Memory B cell (primary cell): ENCODE results near the gene CDT1.

Experiments used
- ATAC-seq: fragments of 150-1000 bp; cut with Tn5 transposase; 2 replicates; pipeline ENCODE4 v1.10.0; 2021; ENCODE audit warnings: low read depth, mild to moderate bottlenecking, moderate library complexity
- DNase-seq, 2 donors: peaks; one replicate each; pipeline ENCODE4 v3.0.0; 2022; ENCODE audit warnings: low spot score in 2 of 2
- H3K27ac Mint-ChIP-seq: one replicate; pipeline ENCODE4 v1.8.0; 2022; ENCODE audit warnings: mild to moderate bottlenecking, moderate library complexity, mixed read lengths
- H3K27me3 Mint-ChIP-seq: one replicate; pipeline ENCODE4 v1.8.0; 2022; ENCODE audit warnings: mixed read lengths
- H3K36me3 Mint-ChIP-seq: one replicate; pipeline ENCODE4 v1.8.0; 2022; ENCODE audit warnings: mild to moderate bottlenecking, mixed read lengths
- H3K4me1 Mint-ChIP-seq: one replicate; pipeline ENCODE4 v1.8.0; 2022; ENCODE audit warnings: mixed read lengths
- H3K4me3 Mint-ChIP-seq: one replicate; pipeline ENCODE4 v1.8.0; 2022; ENCODE audit warnings: mild to moderate bottlenecking, moderate library complexity, mixed read lengths
- H3K9me3 Mint-ChIP-seq: one replicate; pipeline ENCODE4 v1.8.0; 2022; ENCODE audit warnings: mixed read lengths

CDT1 gene

GRCh38 chr16:88773812-88774291 is 29.7 kb upstream of the CDT1 start:
- no peak for DNase-seq
- no peak for ATAC-seq
- peaks cover 14% of the 10 kb centered on the region for H3K4me1 Mint-ChIP-seq
- H3K36me3 Mint-ChIP-seq = no peaks in the 10 kb centered on the region
- H3K9me3 Mint-ChIP-seq = no peaks in the 10 kb centered on the region
- no peak overlapping the region for H3K4me3 Mint-ChIP-seq
- H3K27ac Mint-ChIP-seq = no peak overlapping the region
- H3K27me3 Mint-ChIP-seq = no peaks in the 10 kb centered on the region

GRCh38 chr16:88774544-88775393 is 28.8 kb upstream of the CDT1 start:
- peaks cover 7% of the 10 kb centered on the region for H3K4me1 Mint-ChIP-seq
- H3K36me3 Mint-ChIP-seq = no peaks in the 10 kb centered on the region
- no peaks in the 10 kb centered on the region for H3K27me3 Mint-ChIP-seq
- no peak overlapping the region for H3K4me3 Mint-ChIP-seq
- DNase-seq (no peak), ATAC-seq (no peak)
- no peak overlapping the region for H3K27ac Mint-ChIP-seq
- no peaks in the 10 kb centered on the region for H3K9me3 Mint-ChIP-seq

DNA sequence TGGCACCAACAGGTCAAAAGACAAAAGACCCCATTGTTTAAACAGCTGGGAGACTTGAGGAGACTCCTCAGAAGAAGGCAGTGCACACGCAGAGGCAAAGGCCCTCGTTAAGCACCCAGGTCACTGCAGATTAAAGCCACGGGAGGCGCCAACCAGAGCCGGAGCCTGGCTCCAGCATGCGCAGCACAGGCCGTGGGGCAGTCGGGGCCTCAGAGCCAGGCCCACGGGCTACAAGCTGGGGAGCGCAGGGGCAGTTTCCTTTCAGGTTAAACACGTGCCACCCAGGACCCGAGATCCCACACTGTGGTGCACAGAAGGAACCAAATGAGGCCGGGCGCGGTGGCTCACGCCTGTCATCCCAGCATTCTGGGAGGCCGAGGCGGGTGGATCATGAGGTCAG is 27.8 kb upstream of the CDT1 start:
- Mint-ChIP-seq H3K36me3 (no peaks in the 10 kb centered on the region), H3K27me3 (no peaks in the 10 kb centered on the region), H3K4me1 (peaks cover 7% of the 10 kb centered on the region), H3K9me3 (no peaks in the 10 kb centered on the region), H3K4me3 (no peak overlapping the region), H3K27ac (no peak overlapping the region)
- no peak for ATAC-seq
- DNase-seq = no peak

DNA sequence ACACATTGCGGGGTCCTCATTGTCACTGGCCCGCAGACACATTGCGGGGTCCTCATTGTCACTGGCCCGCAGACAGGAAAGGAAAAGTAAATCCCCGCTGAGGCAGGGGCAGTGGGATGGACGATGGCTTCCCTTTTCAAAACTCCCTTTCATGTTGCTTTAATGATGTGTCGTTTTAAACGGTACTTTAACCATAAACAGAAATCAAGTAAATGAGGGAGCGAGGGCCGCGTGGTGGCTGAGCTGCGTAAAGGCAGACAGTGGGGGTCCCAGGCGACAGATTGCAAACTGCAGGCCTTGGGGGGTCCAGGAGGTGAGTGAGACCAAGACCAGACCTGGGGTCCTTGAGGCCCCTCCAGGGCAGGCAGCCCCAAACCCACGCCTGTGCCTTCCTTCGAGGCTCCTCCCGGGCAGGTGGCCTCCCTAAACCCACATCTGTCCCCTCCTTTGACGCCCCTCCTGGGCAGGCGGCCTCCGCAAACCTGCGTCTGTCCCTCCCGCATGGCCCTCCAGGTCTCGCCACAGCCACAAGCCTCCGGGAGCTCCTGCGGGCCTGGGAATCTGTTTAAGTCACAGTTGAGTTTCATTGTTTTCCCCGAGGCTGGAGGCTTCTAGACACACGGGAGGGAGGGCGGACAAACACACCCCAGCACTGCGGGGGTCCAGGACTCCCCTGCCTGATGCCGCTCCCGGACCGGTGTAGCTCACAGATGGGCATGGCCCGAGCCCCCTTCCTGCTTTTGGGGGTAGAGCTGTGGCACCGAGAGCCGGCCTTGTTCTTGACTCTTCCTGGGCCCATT is 25.9 kb upstream of the CDT1 start:
- DNase-seq (no peak), ATAC-seq (no peak)
- H3K27me3 Mint-ChIP-seq = no peaks in the 10 kb centered on the region
- no peak overlapping the region for H3K4me3 Mint-ChIP-seq
- H3K27ac Mint-ChIP-seq = no peak overlapping the region
- H3K9me3 Mint-ChIP-seq = no peaks in the 10 kb centered on the region
- H3K36me3 Mint-ChIP-seq = no peaks in the 10 kb centered on the region
- H3K4me1 Mint-ChIP-seq = peaks cover 24% of the 10 kb centered on the region

GRCh38 chr16:88778271-88778525 is 25.4 kb upstream of the CDT1 start:
- Mint-ChIP-seq H3K27me3 (no peaks in the 10 kb centered on the region), H3K27ac (peak overlapping the region; percentile 28), H3K4me3 (no peak overlapping the region), H3K36me3 (no peaks in the 10 kb centered on the region), H3K9me3 (no peaks in the 10 kb centered on the region), H3K4me1 (peaks cover 29% of the 10 kb centered on the region)
- DNase-seq = no peak
- ATAC-seq = no peak

DNA sequence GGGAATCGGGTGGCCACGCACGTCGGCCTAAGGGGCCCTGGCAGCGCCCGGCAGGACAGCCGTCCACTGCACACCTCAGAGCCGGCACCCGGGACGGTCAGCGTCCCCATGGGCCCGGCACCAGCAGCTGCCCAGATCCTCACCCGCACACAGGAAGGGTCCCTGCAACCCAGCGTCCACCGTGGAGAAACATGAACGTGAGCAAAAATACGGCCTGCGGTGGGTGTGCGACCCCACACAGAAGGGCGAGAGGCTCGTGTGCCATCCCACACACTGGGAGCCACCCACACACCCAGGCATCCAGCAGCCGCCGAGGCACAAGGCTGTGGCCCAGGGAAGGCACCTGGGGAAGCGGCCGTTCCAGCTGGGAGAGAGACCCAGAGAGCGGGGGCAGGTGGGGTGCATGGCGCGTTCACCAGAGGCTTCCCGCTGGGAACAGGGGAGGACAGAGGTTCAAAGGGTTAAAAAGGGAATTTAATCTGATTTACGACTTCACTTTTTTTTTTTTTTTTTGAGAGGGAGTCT is 25.0 kb upstream of the CDT1 start:
- Mint-ChIP-seq H3K27ac (peak overlapping the region; percentile 28), H3K4me1 (peaks cover 33% of the 10 kb centered on the region), H3K9me3 (no peaks in the 10 kb centered on the region)

DNA sequence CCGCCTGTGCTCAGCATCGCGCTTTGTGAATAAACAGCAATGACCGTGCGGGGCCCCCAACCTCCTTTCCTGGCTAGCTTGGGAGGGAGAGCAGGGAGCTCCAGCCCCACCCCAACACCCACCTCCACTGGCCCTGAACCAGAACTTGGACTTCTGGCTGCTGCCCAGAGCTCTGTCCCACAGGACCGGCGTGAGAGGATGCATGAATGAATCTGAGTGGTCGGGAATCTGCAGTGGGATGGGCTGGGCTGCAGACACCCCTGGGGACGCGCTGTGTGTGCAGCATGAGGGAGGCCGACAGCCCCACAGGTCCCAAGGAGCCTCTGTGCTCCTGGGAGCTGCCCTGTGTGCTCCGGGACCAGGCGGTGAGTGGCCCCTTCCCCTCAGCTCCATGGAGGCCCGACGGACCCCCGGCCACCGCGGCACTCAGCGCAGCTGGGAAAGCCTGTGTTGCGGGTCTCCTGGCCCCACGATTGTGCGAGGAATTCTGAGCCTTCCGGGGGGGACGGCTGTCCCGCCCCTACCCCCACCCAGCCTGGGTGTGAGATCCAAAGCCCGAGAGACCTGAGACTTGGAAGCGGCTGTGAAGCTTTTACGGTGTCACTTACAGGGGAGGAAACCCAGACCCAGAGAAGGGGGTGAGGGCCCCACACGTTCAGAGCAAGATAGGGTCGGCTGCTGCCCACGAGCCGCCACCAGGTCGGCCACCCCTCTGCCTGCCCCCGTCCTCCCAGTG is 24.0 kb upstream of the CDT1 start:
- Mint-ChIP-seq H3K27me3 (no peaks in the 10 kb centered on the region), H3K27ac (no peak overlapping the region), H3K4me1 (peaks cover 34% of the 10 kb centered on the region), H3K9me3 (no peaks in the 10 kb centered on the region), H3K36me3 (no peaks in the 10 kb centered on the region), H3K4me3 (no peak overlapping the region)
- DNase-seq = no peak
- ATAC-seq = no peak

More for the DNA sequence above, 25.0 kb upstream of the CDT1 start:
- no peaks in the 10 kb centered on the region for H3K36me3 Mint-ChIP-seq
- ATAC-seq (no peak), DNase-seq (no peak)
- H3K27me3 Mint-ChIP-seq = no peaks in the 10 kb centered on the region
- no peak overlapping the region for H3K4me3 Mint-ChIP-seq

GRCh38 chr16:88780142-88781062 is 23.2 kb upstream of the CDT1 start:
- no peaks in the 10 kb centered on the region for H3K36me3 Mint-ChIP-seq
- H3K9me3 Mint-ChIP-seq = no peaks in the 10 kb centered on the region
- DNase-seq (no peak), ATAC-seq (no peak)
- H3K27me3 Mint-ChIP-seq = no peaks in the 10 kb centered on the region
- peaks cover 30% of the 10 kb centered on the region for H3K4me1 Mint-ChIP-seq
- H3K27ac Mint-ChIP-seq = peak overlapping the region; percentile 67
- H3K4me3 Mint-ChIP-seq = peak overlapping the region; percentile 75

GRCh38 chr16:88781140-88782077 is 22.2 kb upstream of the CDT1 start:
- H3K9me3 Mint-ChIP-seq = no peaks in the 10 kb centered on the region
- H3K4me3 Mint-ChIP-seq = peak overlapping the region; percentile 75

DNA sequence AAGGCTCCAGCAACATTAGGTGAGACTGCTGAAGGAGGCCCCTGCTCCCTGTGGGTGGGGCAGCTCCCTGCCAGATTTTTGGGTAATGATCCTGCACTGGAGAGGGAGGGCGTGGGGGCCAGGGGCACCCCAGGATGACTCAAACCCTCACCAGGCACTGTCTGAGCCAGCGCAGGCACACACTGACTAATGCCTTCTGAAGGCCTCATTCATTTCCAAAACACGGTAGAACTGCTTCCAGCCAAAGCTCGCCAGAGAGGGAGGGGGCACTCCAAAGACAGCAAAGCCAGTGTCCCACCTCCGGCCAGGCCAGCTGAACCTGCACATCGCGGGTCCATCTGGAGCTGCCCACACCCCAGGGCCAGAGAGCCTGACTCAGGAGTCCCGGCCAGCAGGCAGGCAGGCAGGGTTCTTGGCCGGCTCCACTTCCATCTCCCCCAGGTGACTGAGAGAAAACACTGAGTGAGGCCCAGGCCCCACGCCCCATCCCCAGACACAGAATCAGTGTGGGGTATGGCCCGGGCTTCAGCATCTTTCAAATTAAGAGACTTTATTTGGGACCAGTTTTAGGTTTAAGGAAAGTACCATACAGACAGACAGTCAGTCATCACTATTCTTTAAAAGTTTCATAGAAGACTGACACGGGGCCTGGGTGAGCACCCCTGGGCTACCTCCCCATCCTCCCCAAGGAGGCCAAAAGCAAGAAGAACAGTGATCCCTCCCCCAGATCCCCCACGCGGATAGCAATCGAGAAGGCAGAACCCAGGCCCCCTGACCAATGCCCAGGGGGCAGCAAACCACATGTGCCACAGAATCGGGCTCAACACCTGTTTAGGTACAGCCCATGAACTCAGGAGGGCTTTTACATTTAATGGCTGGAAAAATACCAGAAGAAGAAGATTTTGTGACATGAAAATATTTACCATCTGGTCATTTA is 20.9 kb upstream of the CDT1 start:
- Mint-ChIP-seq H3K27ac (peak overlapping the region; percentile 67), H3K36me3 (no peaks in the 10 kb centered on the region), H3K9me3 (no peaks in the 10 kb centered on the region), H3K4me1 (peaks cover 32% of the 10 kb centered on the region), H3K27me3 (no peaks in the 10 kb centered on the region), H3K4me3 (peak overlapping the region; percentile 76)
- ATAC-seq (no peak), DNase-seq (no peak)

More at GRCh38 chr16:88781140-88782077, 22.2 kb upstream of the CDT1 start:
- Mint-ChIP-seq H3K36me3 (no peaks in the 10 kb centered on the region), H3K27me3 (no peaks in the 10 kb centered on the region), H3K27ac (peak overlapping the region; percentile 67), H3K4me1 (peaks cover 32% of the 10 kb centered on the region)
- ATAC-seq = peak; percentile 69
- DNase-seq = peak; percentile 50 to 61

DNA sequence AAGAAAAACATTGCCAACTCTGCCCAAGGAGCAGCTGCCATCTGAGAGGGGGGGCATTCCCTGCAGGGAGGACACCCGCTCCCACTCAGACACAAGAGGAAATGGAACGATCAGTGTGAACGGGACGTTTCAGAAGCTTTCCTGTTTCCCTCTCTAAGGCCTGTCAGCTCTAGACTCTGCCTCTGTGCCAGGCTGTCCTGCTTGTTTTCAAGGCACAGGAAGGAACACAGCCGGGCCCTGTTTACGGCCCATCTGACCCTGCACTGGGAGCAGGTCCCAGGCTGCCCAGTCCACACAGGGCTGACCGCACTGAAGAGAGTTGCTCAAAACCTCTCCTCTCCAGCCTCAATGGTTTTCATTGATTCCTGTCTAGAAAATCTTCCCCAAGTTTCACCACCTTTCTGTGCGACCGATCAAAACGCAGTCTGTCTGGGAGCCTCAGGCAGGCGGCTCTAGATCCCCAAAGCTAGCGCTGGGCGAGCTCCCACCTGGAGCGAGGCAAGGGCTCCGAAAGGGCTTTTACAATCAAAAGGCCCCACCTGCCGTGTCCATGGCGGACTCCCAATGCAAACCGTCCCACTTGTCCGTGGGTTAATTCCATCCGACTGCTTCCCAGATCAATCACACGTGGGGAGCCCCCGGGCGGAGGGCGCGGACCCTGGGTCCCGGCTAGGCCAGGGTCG is 20.1 kb upstream of the CDT1 start:
- Mint-ChIP-seq H3K27me3 (no peaks in the 10 kb centered on the region), H3K9me3 (no peaks in the 10 kb centered on the region), H3K36me3 (no peaks in the 10 kb centered on the region), H3K27ac (peak overlapping the region; percentile 67), H3K4me3 (peak overlapping the region; percentile 76), H3K4me1 (peaks cover 32% of the 10 kb centered on the region)
- DNase-seq = no peak
- ATAC-seq = no peak
